Stimulated activated CD8-positive, alpha-beta memory T cell treated with anti-CD3 and anti-CD28 coated beads, Interleukin-12 subunit alpha, Interleukin-12 subunit beta, amount 100 ng/mL, for 24 hours (primary cell): ENCODE measurements around the gene FSIP1.

Source experiments
- DNase-seq: peaks from one replicate; pipeline ENCODE4 v3.0.0-alpha.2; 2020; ENCODE audit errors: extremely low read depth

Gene FSIP1

DNA sequence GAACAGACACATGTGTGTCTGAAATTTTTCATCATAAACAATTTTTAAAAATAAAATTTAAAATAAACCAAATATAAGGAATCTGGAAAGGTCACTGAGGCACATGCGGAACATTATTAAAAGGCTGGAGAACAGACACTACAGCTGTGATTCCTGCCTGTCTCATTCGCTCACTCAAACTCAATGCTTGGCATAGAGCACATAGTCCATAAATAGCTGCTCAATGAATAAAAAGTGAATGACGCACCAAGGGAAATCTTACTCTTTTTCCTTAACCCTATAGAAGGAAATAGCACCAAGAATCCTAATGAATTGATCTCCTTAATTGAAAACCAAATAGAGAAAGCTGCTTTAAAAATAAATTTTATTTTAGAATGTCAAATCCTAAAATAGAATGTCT, 98.4 kb downstream of the FSIP1 start:
- DNase-seq, result no peak

DNA sequence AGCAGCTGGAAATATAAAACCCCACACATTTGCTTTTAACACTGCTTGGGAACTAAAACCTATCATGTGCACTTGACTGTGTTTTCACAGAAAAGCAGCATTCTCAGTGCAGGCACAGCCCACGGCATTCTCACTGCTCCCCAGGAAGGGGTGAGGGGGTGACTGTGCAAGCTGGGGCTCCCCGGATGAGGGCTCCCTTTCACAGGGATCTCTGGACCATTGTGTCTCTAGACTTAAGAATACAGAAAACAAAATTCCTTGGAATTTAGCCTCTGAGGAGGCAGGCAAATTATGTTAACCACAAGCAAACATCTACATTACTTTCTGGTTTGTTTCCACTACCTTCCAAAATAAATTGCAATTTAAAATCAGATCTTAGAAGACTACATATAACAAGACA, 100.3 kb downstream of the FSIP1 start:
- no peak for DNase-seq

DNA sequence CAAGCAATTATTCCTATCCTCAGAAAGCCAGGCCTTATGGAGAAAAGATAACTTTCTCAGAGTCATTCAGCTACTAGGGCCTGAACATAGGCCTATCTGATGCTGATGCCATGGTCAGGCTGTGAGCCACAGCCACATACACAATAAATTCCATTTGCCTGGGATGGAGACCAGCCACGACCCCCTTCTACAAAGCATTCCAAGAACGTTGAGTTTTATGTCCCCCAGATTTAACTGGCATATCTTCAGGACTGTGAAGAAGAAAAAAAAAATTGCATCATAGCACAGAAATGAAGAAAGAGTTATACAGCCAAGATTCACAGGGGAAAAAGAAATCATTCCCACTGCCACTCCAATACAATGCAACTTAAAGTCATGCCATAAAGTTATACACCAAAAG, 101.8 kb downstream of the FSIP1 start:
- no peak for DNase-seq

DNA sequence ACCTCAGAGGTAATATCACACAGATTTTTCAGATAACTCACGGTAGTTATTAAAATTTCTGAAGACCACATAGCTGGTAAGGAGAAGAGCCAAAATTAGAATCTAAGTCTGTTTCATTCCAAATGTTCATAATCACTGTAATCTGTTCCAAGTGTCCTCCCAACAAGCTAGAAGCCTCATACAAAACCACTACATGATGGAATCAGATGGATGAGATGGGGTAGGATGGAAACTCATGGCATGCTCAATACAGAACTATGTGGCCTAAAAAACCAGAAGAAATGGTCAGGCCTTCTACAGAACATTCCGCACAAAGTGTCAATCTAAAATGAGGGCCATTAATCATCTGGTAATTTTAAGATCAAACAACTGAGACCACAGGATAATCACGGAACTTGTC, 110.0 kb downstream of the FSIP1 start:
- no peak for DNase-seq

DNA sequence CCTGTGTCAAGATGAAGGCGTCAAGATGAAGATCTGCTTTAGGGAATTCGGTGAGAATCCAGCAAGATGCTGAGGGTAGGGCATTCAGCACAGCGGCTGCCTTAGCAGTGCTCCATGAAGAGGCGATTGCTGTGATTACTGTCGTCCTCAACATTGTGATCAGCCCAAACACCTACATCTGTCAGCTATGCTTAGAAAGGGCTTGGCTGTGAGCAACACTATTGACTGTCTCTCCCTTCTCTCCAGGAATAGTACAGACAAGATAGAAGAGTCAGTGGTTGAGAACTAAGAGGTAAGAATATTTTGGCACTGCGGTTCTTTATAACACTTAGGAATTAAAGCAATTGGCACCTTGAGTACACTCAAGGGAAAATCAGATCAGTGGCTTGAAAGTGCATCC, 110.5 kb downstream of the FSIP1 start:
- DNase-seq, result no peak

DNA sequence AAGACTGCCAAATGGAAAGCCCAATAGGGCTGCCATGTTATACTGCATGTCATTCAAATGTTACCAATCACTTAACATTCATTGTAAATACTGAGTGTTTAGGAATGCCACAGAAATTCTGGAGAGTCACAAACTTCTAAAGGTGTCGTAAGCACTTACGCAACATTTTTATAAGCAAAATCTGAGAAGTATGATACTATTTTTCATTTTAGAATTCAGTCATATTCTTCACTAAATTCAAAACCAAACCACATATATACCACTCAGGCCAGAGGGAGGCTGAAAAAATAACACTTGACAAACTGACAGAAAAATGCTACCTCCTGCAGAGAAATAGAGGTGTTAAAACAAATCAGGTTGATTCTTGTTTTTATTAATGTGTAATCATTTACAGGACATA, 112.0 kb downstream of the FSIP1 start:
- DNase-seq, result no peak

DNA sequence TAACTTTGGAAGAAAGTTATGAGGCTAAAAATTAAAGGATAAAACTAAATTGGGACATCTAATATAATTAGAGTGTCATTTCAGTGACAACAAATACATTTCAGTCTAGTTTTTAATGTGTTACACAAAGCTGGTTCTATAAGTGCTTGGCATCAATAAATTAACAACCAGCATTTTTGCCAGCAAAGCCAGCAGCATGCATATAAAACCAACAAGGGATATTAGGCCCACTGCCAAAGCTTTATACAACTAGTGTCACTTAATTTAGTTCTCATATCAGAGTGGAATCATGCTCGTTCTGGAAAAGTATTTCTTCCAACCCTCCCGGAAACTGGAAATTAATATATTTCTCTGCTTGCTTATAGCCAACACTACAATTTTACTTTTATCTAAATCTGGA, 113.0 kb downstream of the FSIP1 start:
- no peak for DNase-seq

DNA sequence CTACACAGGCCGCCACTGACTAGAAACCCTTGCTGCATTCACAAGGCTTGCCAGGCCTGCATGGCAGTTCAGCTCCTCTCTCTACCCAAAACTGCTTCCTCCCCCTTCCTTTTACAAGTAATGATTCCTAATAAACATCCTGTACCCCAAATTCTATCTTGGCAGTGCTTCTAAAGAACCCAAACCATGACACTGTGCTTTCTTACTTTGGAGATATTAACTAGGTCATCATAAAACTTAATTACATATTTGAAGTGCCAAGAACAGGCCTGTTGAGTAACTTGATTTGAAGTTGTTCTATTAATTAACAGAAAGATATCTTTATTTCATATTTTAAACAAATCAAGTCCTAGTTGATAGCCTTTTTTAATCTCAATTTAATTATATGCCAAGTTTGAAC, 113.4 kb downstream of the FSIP1 start:
- DNase-seq, result no peak

DNA sequence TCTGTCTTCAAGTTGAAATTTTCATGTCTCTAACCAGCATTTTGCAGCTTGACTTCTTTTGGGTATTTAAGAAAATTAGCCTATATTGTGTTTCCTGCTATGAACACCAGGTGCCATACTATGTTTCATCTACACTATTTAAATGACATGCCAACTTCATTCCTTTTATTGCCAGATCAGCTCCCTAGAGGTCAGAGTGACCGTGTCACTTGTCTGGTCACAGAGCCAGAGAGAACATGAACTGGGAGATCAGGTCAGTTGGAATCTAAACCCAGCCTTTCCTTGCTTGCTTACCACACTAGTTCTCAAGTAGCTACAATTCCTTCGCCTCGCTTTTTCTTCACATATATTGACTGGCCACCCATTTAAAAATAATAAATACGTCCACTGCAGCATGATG, 114.2 kb downstream of the FSIP1 start:
- no peak for DNase-seq

DNA sequence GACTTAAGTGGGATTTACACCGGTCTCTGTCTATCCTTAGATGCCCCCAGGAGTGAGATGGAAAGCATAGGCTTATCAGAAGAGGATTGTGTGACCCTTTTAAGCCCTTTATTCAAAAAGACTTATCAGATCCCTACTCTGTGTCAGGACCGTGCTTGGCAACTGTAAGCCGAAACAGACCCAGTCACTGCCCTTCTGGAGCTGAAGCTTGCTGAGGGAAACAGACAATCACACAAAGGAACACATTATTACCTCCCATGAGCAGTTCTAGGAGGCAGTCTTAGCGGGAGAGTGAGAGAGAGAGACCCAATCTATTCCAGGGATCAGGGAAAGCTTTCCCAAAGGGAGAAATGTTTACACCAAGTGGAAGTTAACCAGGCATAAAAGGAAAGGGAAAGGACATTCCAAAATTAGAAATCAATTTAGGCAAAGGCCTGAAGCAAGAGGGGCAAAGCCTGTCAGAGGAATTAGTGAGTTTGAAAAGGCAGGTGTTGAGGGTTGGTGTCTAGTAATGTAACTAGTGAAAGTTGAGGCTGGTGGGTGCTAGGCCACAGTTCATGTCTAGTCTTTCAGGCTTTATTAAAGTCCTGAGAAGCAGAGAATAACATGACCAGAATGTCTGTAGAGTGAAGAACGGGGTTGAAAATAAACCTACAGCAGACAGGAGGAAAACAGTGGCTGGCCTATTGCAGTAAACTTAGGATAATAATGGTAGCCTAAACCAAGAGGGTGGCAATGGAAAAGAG, 115.1 kb downstream of the FSIP1 start:
- DNase-seq, result no peak

DNA sequence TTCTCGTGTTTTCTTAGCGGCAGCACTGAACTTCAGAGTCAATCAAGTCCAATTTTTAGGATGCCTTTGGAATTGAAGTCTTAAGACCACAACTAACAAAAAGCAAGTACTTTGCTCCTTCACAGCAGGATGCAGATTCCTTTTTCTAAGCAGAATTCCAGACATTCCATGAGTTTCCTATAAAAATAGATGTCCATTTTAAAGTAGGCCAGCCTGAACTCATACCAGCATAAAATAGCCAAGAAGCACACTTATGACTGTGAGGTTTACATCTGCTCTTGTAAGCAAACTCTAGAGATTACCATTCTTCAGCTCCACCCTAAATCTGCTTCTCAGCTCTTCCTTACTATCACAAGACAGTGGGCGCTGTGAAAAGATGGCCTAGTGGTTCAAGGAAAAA, 116.0 kb downstream of the FSIP1 start:
- no peak for DNase-seq

DNA sequence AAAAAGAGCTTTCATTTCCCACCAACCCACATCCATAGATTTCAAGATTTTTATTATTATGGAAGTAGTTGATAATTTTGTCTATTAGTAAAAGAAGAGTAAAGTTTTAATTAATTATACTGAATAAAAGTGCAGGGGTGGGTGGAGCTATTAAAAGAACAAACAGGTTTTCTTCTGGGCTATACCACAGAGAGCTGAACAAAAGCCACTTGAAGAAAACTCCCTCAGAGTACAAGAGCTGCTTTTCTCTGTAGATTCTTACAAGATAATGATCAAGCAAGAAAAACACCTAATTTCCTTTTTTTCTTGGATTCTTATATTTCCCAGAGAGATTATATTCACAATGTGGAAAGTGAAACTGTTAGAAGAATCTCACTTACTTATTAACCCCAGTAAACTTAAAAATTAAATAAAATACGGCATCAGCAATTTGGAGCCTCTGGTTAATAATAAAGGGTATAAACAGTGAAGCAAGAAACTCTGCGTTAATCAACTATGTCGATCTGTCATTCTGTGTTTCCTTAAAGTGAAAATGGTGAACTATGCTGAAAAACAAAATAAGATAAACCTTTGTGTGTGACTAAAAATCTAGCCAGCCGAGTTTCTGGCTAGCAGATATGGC, 116.9 kb downstream of the FSIP1 start:
- no peak for DNase-seq

DNA sequence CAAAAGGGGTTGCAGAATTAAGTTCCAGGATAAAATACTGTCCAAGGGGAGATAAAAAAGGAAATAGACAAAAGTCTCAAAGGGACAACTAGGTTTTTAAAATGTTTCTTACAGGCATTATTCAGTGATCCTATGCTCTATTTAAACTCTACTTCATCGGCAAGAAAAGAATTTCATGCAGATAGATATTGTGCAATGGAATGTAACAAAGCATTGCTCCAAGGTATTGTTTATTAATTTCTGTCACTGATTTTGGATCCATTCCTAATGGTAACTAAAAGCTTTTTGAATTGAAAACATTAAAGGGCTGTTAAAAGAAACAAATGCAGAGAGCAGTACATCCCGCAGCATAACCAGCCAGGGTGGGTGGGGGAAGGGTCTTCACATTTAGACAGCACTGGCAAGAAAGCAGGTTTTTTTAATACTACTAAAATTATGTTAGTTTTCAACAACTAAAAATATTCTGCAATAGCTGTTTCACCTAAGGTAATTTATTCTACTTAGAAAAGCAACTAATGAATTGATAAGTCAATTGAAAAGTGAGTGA, 118.9 kb downstream of the FSIP1 start:
- no peak for DNase-seq

DNA sequence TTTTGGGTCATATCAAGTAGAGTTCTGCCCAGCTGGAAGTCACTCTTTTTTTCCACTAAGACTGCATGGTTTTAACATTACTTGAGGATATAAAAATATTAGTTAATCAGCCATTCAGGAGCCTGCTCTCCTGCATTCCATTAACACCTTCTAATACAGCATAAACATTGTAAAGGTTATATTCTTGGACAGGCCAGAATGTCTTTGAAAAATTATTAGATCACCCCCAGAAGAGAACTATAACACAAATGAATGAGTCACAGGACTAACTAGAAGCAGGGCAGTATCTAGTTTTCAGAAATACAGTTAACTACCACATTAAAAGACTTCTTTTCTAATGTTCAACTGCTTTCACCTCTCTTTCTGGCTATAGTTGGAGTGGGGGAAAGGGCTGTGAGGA, 120.9 kb downstream of the FSIP1 start:
- DNase-seq, result no peak

DNA sequence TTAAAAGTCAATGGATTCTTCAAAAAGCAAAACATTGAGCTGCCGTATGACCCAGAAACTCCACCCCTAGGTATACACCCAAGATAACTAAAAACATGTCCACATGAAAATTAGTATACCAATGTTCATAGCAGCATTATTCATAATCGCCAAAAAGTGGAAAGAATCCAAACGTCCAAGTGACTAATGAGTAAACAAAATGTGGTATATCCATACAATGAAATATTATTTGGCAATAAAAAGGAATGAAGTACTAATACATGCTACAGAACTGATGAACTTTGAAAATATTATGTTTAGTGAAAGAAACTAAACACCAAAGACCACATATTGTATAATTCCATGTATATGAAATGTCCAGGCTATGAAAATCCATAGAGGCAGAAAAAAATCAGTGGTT, 123.9 kb downstream of the FSIP1 start:
- no peak for DNase-seq

DNA sequence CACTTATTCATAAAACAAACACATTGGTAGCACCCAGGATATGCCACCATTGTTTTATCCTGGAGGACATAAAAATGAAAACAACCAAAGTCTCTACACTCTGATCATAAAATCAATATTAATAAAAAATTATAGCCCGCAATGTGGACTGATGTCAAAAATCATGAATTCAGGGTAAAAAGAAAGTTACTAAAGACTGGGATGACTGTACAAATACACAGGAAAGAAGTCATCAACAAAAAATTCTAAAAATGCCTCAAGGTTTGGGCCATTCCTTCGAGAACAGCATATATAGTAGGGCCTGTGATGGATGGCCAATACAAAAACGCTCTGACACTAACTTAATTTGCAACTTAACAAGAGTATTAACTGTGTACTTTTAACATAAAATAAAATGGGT, 125.0 kb downstream of the FSIP1 start:
- no peak for DNase-seq

DNA sequence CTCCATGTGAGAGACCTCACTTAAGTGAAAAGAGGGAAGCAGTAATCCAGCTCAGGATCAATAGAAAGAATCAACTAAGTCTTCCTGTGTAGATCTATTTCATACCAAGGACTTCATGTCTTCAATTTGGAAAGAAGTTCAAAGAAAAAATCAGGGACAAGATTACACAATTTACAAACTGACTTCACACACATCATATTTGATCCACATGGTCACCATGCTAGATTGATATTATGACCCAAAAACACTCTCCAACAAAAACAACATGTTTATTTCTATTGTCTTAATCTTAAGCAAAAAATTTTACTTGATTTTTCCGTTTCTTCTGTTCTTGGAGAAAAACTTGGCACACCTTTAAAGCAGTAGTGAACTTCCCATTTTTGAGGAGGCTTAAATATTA, 125.5 kb downstream of the FSIP1 start:
- DNase-seq, result no peak

DNA sequence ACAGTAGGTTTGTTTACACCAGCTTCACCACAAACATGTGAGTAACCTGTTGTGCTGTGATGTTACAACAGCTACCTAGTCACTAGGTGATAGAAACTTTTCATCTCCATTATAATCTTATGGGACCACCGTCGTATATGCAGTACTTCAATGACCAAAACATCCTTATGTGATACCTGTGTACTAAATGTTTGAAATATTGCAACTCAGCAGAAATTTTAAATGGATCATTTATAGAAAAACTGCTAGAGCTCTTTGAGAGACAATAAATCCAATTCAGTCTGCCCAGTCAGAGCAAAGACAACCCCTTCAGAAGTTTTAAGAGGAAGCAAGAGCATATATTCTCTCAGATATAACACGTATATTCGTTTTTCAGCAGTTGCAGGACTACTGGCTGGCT, 128.3 kb downstream of the FSIP1 start:
- no peak for DNase-seq

DNA sequence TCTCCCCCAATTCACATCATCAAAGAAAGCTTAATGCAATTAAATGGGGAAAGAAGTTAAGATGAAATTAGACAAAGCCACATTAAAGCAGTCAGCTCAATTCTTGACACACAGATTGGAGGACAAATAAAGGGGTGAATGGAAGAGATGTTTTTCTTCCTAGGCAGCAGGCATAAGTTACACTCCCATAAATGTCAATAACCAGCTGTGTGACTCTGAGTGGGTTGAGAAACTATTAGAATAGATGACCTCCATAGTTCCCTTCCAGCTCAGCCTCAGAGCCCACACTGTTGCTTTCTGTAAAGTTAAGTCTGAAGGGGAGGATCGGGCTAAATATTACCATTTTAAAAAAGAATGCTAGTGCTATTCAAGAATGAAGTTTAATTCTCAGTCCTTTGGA, 130.8 kb downstream of the FSIP1 start:
- DNase-seq, result no peak

DNA sequence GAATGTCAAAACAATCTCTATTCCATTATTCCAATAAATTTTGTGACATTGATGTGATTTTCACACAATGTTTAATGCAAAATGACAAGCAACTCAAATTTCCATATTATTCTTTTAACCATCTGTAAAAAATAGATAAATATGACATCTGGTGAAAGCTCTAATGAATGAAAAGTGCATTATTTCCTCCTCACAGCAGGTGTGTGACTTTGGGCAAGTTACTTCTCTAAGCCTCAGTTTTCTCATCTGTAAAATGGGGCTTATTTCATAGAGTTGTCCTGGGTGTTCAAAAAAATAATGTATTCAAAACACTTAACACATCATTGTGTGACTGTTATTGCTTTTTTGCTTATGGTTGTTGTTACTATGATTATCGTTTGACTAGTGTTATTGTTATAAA, 131.3 kb downstream of the FSIP1 start:
- no peak for DNase-seq

DNA sequence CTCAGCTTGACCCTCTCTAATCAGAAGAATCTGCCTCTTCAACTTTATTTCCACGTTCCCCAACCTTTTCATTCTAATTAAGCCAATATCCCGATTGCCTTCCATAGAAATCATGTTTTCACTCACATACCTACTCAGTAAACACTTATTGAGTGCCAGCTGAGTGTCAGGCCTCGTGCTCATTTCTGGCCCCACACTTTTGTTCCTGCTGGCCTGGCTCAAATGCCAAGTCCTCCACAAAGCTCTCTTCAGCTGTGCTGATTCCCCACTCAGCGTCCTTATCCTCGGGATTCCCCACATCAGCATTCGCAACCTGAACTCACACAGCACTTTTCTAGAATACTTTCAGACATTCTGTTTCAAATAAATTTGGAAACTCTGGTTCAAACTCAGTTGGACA, 132.9 kb downstream of the FSIP1 start:
- DNase-seq, result no peak

DNA sequence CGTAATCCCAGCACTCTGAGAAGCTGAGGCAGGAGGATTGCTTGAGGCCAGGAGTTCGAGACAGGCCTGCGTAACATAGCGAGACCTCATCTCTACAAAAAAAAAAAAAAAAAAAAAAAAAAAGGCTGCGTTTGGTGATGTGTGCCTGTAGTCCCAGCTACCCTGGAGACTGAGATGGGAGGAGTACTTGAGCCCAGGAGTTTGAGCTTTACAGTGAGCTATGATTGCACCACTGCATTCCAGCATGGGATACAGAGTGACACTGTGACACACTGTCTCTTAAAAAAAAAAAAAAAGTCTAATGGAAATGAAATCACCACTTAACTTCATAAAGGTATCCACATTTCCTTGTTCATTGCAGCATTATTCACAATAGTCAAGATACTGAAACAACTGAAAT, 136.2 kb downstream of the FSIP1 start:
- DNase-seq, result no peak

DNA sequence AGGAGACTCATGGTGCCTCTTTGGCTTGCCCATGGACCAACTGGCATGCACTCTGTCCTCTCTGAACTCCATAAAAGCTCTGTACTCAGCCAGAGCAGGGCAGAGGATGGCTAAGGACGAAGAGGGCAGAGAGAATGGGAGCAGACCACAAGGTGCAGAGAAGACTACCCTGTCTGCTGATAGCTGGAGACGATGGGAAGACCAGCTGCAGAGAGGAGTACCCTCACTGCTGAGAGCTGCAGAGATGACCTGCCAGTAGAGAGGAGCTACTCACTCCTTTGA, 136.7 kb downstream of the FSIP1 start:
- DNase-seq, result no peak
